NT2/D1 (cell line): ENCODE data around the gene OTUD7B.
A peak's percentile ranks its signal among the peaks of the same experiment; 100 is the strongest.

Experiments used
- DNase-seq: peaks from one replicate; pipeline ENCODE4 v3.0.0-alpha.2; 2011; ENCODE audit warnings: low read depth, low spot score
- H3K27me3 ChIP-seq: 2 replicates; pipeline ENCODE4 v1.6.0; 2011; ENCODE audit warnings: mild to moderate bottlenecking; ENCODE audit not compliant: insufficient read length, insufficient read depth
- H3K36me3 ChIP-seq: 2 replicates; pipeline ENCODE4 v1.6.1; 2011; ENCODE audit warnings: mild to moderate bottlenecking, low read length, mixed read lengths; ENCODE audit not compliant: insufficient read depth, insufficient read length
- H3K4me1 ChIP-seq: 2 replicates; pipeline ENCODE4 v1.5.1; 2011; ENCODE audit not compliant: insufficient read depth, insufficient read length
- H3K4me3 ChIP-seq: 2 replicates; pipeline ENCODE4 v1.5.1; 2011; ENCODE audit warnings: low read depth; ENCODE audit not compliant: insufficient read length
- H3K9ac ChIP-seq: 2 replicates; pipeline ENCODE4 v1.6.0; 2011; ENCODE audit warnings: low read depth; ENCODE audit not compliant: insufficient read length
- H3K9me3 ChIP-seq: 2 replicates; pipeline ENCODE4 v1.5.1; 2011; ENCODE audit warnings: mild to moderate bottlenecking, low read length; ENCODE audit not compliant: insufficient read depth
- SUZ12 ChIP-seq: IDR thresholded peaks from 2 replicates; pipeline ENCODE4 v1.6.1; 2011; ENCODE audit not compliant: insufficient read length, insufficient read depth; ENCODE audit errors: extremely low read depth
- YY1 ChIP-seq: IDR thresholded peaks from 2 replicates; pipeline ENCODE4 v1.6.1; 2011; ENCODE audit not compliant: insufficient read length, insufficient read depth
- ZNF274 ChIP-seq: IDR thresholded peaks from 2 replicates; pipeline ENCODE4 v1.6.1; 2011; ENCODE audit warnings: mild to moderate bottlenecking, low read depth, low read length

The OTUD7B gene

DNA sequence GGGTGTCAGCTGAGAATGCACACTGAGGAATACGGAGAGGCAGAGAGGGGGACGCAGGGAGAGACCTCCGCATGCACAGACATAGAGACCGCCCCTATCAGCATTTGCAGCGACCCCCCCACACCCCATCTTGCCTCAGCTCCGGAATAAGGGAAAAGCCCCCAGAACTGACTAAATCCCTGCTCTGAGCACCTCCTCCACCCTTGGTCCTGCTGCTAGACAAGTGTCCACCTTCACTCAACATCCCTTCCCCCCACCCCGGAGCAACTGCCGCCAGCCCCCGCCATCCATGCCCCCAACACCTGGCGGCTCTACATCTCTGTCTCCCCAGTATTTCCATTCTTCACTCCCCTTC, 93.7 kb downstream of the OTUD7B start:
- peaks cover 19% of the 10 kb centered on the region for H3K4me1 ChIP-seq
- H3K4me3 ChIP-seq, result peak overlapping the region; percentile 89
- TF ChIP-seq ZNF274 (no peak), SUZ12 (no peak), YY1 (no peak)
- peaks cover 22% of the 10 kb centered on the region for H3K36me3 ChIP-seq
- no peaks in the 10 kb centered on the region for H3K9me3 ChIP-seq
- H3K9ac ChIP-seq, result peak overlapping the region; percentile 93
- H3K27me3 ChIP-seq, result no peaks in the 10 kb centered on the region
- no peak for DNase-seq

DNA sequence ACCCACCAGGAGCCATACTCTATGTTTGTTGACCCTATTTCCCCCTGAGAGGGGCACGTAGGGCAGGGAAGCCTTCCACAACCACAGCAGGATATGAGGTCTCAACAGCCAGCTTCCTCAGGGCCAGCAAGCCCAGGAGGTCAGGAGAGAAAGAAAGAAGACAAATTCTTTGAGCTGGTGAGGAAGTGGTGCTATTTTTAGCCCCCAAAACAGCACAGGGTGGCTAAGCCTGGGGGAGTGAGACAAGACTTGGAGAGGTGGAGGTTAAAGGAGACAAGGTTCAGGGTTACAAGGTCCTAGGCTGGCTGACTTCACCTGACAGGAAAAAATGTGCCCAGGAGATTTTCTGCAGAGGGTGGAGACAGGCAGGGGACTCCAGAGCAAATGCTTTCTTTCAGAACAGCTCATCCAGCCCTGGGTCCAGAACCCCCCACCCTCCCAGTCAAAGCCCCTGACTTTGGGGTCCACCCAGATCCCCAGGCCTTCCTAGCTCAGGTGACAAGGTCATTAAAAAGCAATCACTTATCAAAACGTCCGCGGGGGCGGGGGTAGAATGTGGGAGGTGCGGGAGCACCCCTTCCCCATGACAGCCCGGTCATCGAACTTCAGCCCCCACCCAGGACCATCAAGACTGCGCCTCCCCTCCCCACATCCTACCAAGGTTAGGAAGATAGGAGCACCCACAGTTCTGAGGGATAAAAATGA, 94.2 kb downstream of the OTUD7B start:
- peak overlapping the region; percentile 89 for H3K4me3 ChIP-seq
- peak overlapping the region; percentile 93 for H3K9ac ChIP-seq
- H3K4me1 ChIP-seq, result peaks cover 19% of the 10 kb centered on the region
- TF ChIP-seq SUZ12, result no peak
- TF ChIP-seq YY1, result no peak
- TF ChIP-seq ZNF274, result no peak
- peaks cover 22% of the 10 kb centered on the region for H3K36me3 ChIP-seq
- no peak for DNase-seq
- no peaks in the 10 kb centered on the region for H3K27me3 ChIP-seq
- H3K9me3 ChIP-seq, result no peaks in the 10 kb centered on the region

DNA sequence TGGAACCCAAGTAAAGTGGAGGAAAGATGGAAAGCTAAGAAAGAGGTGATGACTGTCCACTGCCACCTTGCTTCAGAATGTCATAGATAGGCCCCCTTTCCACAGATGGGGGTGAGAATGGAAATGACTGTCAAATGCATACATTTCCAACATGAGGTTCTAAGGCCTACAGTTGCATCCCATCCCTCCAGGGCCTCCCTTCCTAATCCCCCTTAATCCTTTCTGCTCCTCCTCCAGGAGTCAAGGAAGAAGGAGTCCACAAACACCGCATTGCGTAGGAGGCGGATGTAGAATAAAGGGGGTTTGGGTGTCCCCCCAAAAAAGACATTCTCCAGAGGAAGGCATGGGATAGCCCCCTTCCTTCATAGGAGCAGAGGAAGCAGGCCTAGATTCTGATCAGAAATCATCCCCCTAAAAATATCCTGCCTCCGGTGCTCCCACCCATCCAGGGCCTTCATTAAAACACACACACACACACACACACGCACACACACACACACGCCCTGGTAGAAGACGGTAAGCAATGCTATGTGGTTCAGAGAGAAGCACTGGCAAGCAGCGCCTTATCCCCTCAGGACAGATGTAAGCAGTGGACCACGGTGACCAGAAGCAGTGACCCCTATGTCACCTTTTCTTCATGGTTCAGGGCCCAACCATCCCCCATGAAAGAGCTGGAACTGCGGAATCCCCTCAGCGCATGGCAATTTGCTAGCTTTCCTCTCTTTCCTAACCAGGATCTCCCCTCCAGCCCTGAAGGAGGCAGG, 94.9 kb downstream of the OTUD7B start:
- no peak for DNase-seq
- Histone ChIP-seq H3K36me3 (peaks cover 29% of the 10 kb centered on the region), H3K9me3 (no peaks in the 10 kb centered on the region), H3K27me3 (no peaks in the 10 kb centered on the region), H3K9ac (peak overlapping the region; percentile 93), H3K4me1 (peaks cover 19% of the 10 kb centered on the region), H3K4me3 (no peak overlapping the region)
- no peak for TF ChIP-seq YY1
- TF ChIP-seq ZNF274, result no peak
- TF ChIP-seq SUZ12, result no peak

DNA sequence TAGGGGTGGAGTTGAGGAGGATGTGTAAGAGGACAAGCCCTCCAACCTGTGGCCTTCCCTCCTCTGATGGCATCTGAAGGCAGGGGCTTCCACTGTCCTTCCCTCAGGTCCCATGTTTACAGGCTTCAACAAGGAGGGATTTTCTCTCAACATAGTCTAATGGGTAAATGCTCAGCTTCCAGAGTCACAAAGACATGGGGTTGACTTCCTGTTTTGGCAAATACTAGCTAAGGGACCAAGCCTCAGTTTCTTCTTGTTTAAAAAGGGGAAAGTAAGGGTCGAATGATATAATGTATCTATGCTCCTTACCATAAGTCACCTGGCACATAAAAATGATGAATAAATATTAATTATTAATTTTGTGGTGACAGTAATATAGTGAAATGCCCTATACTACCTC, 96.0 kb downstream of the OTUD7B start:
- Histone ChIP-seq H3K27me3 (no peaks in the 10 kb centered on the region), H3K9me3 (no peaks in the 10 kb centered on the region), H3K36me3 (peaks cover 36% of the 10 kb centered on the region), H3K4me1 (peaks cover 19% of the 10 kb centered on the region), H3K4me3 (no peak overlapping the region), H3K9ac (no peak overlapping the region)
- no peak for TF ChIP-seq SUZ12
- no peak for DNase-seq

DNA sequence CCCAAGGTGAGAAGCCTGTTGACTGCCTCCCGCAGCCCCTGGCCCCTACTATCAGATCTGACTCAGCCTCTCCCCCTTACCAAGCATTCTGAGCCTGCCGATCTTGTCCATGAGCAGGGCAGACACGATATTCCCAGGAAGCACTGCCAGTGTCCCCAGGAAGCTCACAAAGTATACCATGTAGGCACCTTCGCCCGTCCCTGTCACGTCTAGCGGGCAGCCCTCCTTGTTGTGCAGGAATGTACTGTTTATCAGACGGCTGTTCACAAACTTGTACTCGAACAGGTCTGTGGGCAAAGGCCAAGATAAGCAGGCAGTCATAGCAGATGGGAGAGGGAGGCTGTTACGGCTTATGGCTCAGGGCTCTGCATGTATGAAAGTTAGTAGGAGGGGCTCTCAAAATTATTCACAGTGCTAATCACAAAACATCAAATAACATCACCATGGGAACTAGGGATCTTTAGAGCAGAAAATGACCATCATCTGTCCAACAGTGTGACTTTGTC, 103.9 kb downstream of the OTUD7B start:
- no peak overlapping the region for H3K4me3 ChIP-seq
- peaks cover 52% of the 10 kb centered on the region for H3K36me3 ChIP-seq
- H3K27me3 ChIP-seq, result no peaks in the 10 kb centered on the region
- no peak overlapping the region for H3K9ac ChIP-seq
- DNase-seq, result no peak
- no peak for TF ChIP-seq SUZ12
- TF ChIP-seq YY1, result no peak
- TF ChIP-seq ZNF274, result no peak
- no peaks in the 10 kb centered on the region for H3K9me3 ChIP-seq
- H3K4me1 ChIP-seq, result no peaks in the 10 kb centered on the region

DNA sequence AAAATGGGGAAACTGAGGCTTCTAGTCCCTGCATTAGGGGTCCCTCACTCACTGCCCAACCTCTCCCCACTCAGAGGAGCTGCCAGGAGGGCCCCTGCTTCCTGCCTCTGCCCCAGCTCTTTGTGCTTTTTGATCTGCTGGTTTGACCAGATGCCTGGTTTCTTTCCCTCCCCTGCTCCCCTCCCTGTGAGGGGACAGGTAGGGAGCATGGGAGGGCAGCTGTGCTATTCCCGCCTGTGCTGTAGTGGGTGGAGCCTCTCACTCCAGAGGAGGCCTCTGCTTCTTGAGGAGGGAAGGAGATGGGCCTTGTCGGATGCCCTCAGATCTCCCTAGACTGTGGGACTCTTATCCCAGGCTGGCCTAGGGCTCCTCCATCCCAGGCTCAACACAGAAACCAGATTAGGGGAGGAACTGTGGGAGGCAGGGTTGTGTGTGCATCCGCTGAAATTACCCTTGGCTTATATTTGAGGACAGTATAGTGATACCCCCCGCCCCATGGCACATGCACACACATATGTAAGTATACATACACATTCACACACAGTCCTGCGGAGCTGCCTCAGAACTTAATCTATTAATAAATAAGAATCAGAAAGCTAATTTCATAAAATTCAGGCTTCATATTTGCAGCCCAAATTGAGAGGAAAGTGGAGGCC, 106.6 kb downstream of the OTUD7B start:
- DNase-seq, result no peak
- Histone ChIP-seq H3K27me3 (no peaks in the 10 kb centered on the region), H3K36me3 (peaks cover 30% of the 10 kb centered on the region), H3K9me3 (no peaks in the 10 kb centered on the region), H3K9ac (peak overlapping the region; percentile 15), H3K4me3 (no peak overlapping the region), H3K4me1 (no peaks in the 10 kb centered on the region)
- TF ChIP-seq ZNF274 (no peak), SUZ12 (no peak), YY1 (no peak)
